ENCODE data around the gene LLPH. TPM values are rescaled to one million over a fixed set of nuclear protein-coding genes. Genes with fewer than 3 reads are reported as not detected.

The LLPH gene
- total RNA-seq, 2 experiments from 2014 or later: 25.6 to 26.0 TPM

- CTCF ChIA-PET: interaction anchor here (0.6 to 0.7 kb wide), 2 partner anchors 33 to 569 kb away, joined by 3 to 8 read pairs; no protein-coding TSS in a partner anchor
- Mint-ChIP-seq H3K27me3 (ENCODE audit: low read depth) (no peaks in the 10 kb centered on the region), H3K4me3 (no peak overlapping the region), H3K36me3 (ENCODE audit: low read depth) (peaks cover 50% of the 10 kb centered on the region), H3K27ac (no peak overlapping the region), H3K9me3 (peaks cover 17% of the 10 kb centered on the region), H3K4me1 (ENCODE audit: low read depth) (no peaks in the 10 kb centered on the region)
- DNase-seq: no peak
- intact Hi-C loops (cut with micrococcal nuclease): no loop called here
These were observed 8.8 kb upstream of the LLPH start for GRCh38 chr12:66139328-66139727.

- peaks cover 48% of the 10 kb centered on the region for H3K36me3 Mint-ChIP-seq (ENCODE audit: low read depth)
These were observed 7.4 kb upstream of the LLPH start for GRCh38 chr12:66137937-66138336.

GRCh38 chr12:66132408-66132807 lies 1.9 kb upstream of the LLPH start:
- Mint-ChIP-seq H3K9me3 (no peaks in the 10 kb centered on the region), H3K4me3 (no peak overlapping the region), H3K4me1 (ENCODE audit: low read depth) (peaks cover 40% of the 10 kb centered on the region), H3K27me3 (ENCODE audit: low read depth) (no peaks in the 10 kb centered on the region), H3K27ac (no peak overlapping the region), H3K36me3 (ENCODE audit: low read depth) (peaks cover 39% of the 10 kb centered on the region)
- no peak for DNase-seq
- intact Hi-C loops (cut with micrococcal nuclease): loop anchor here (5.0 kb wide), 2 partner anchors 575 to 1375 kb away; partner anchors contain the start of gene GNS
- CTCF ChIA-PET: interaction anchor here (0.6 to 2.6 kb wide), 2 partner anchors 10 to 13 kb away, joined by 4 to 11 read pairs; no protein-coding TSS in a partner anchor

More at GRCh38 chr12:66137937-66138336, 7.4 kb upstream of the LLPH start:
- Mint-ChIP-seq H3K4me3 (no peak overlapping the region), H3K27ac (peak overlapping the region; percentile 46), H3K9me3 (peaks cover 17% of the 10 kb centered on the region), H3K27me3 (ENCODE audit: low read depth) (no peaks in the 10 kb centered on the region), H3K4me1 (ENCODE audit: low read depth) (peaks cover under 1% of the 10 kb centered on the region)
- CTCF ChIA-PET: interaction anchor here (0.6 to 1.0 kb wide), 3 partner anchors 85 to 439 kb away, joined by 3 to 4 read pairs (median 4); no protein-coding TSS in a partner anchor
- intact Hi-C loops (cut with micrococcal nuclease): no loop called here
- DNase-seq: no peak

GRCh38 chr12:66131067-66131688 lies 628 bp upstream of the LLPH start:
- no peak for DNase-seq
- Mint-ChIP-seq H3K4me1 (ENCODE audit: low read depth) (peaks cover 50% of the 10 kb centered on the region), H3K4me3 (peak overlapping the region; percentile 96), H3K27me3 (ENCODE audit: low read depth) (no peaks in the 10 kb centered on the region), H3K27ac (peak overlapping the region; percentile 95), H3K36me3 (ENCODE audit: low read depth) (peaks cover 45% of the 10 kb centered on the region), H3K9me3 (no peaks in the 10 kb centered on the region)
- CTCF ChIA-PET: interaction anchor here (0.5 to 2.6 kb wide), 6 partner anchors 14 to 276 kb away, joined by 3 to 11 read pairs (median 4); no protein-coding TSS in a partner anchor
- intact Hi-C loops (cut with micrococcal nuclease): loop anchor here (1.0 to 5.0 kb wide), 6 partner anchors 66 to 1374 kb away; partner anchors contain the start of genes CAND1, GNS and LEMD3

GRCh38 chr12:66129934-66130266 lies 650 bp downstream of the LLPH start:
- H3K9me3 Mint-ChIP-seq: no peaks in the 10 kb centered on the region
- CTCF ChIA-PET: interaction anchor here (0.8 to 1.0 kb wide), 2 partner anchors 9 to 22 kb away, joined by 3 to 4 read pairs; no protein-coding TSS in a partner anchor
- H3K27me3 Mint-ChIP-seq (ENCODE audit: low read depth): no peaks in the 10 kb centered on the region
- DNase-seq: no peak
- H3K4me1 Mint-ChIP-seq (ENCODE audit: low read depth): peaks cover 59% of the 10 kb centered on the region
- intact Hi-C loops (cut with micrococcal nuclease): loop anchor here (1.0 to 5.0 kb wide), 9 partner anchors 39 to 1373 kb away; partner anchors contain the start of genes CAND1, GNS, LEMD3 and TMBIM4
- peak overlapping the region; percentile 96 for H3K4me3 Mint-ChIP-seq
- H3K27ac Mint-ChIP-seq: peak overlapping the region; percentile 95
- H3K36me3 Mint-ChIP-seq (ENCODE audit: low read depth): peaks cover 53% of the 10 kb centered on the region

- Mint-ChIP-seq H3K4me1 (ENCODE audit: low read depth) (peaks cover 59% of the 10 kb centered on the region), H3K27me3 (ENCODE audit: low read depth) (no peaks in the 10 kb centered on the region), H3K9me3 (no peaks in the 10 kb centered on the region), H3K4me3 (no peak overlapping the region), H3K36me3 (ENCODE audit: low read depth) (peaks cover 56% of the 10 kb centered on the region), H3K27ac (no peak overlapping the region)
- CTCF ChIA-PET: no interaction called here
- DNase-seq: no peak
- intact Hi-C loops (cut with micrococcal nuclease): no loop called here
These were observed 2.9 kb downstream of the LLPH start for GRCh38 chr12:66127650-66128049.

GRCh38 chr12:66120477-66120876 lies 10.1 kb downstream of the LLPH start:
- peaks cover 9% of the 10 kb centered on the region for H3K4me1 Mint-ChIP-seq (ENCODE audit: low read depth)
- CTCF ChIA-PET: no interaction called here
- no peak overlapping the region for H3K4me3 Mint-ChIP-seq
- peaks cover 34% of the 10 kb centered on the region for H3K36me3 Mint-ChIP-seq (ENCODE audit: low read depth)
- intact Hi-C loops (cut with micrococcal nuclease): no loop called here
- DNase-seq: no peak
- no peak overlapping the region for H3K27ac Mint-ChIP-seq
- H3K27me3 Mint-ChIP-seq (ENCODE audit: low read depth): no peaks in the 10 kb centered on the region
- H3K9me3 Mint-ChIP-seq: no peaks in the 10 kb centered on the region

- intact Hi-C loops (cut with micrococcal nuclease): no loop called here
- Mint-ChIP-seq H3K36me3 (ENCODE audit: low read depth) (peaks cover 28% of the 10 kb centered on the region), H3K4me3 (no peak overlapping the region), H3K4me1 (ENCODE audit: low read depth) (peaks cover 3% of the 10 kb centered on the region), H3K27me3 (ENCODE audit: low read depth) (no peaks in the 10 kb centered on the region), H3K9me3 (no peaks in the 10 kb centered on the region), H3K27ac (no peak overlapping the region)
- no peak for DNase-seq
- CTCF ChIA-PET: no interaction called here
These were observed 10.7 kb downstream of the LLPH start for GRCh38 chr12:66119870-66120241.

GRCh38 chr12:66119229-66119869 lies 11.2 kb downstream of the LLPH start:
- peaks cover 3% of the 10 kb centered on the region for H3K4me1 Mint-ChIP-seq (ENCODE audit: low read depth)
- peaks cover 24% of the 10 kb centered on the region for H3K36me3 Mint-ChIP-seq (ENCODE audit: low read depth)
- no peak overlapping the region for H3K4me3 Mint-ChIP-seq
- no peaks in the 10 kb centered on the region for H3K27me3 Mint-ChIP-seq (ENCODE audit: low read depth)
- no peaks in the 10 kb centered on the region for H3K9me3 Mint-ChIP-seq
- H3K27ac Mint-ChIP-seq: no peak overlapping the region
- no peak for DNase-seq
- intact Hi-C loops (cut with micrococcal nuclease): no loop called here
- CTCF ChIA-PET: no interaction called here

- CTCF ChIA-PET: interaction anchor here (0.6 kb wide), 1 partner anchor 1900 kb away, joined by 3 read pairs; no protein-coding TSS in a partner anchor
These were observed 12.2 kb downstream of the LLPH start for GRCh38 chr12:66118240-66118891.

GRCh38 chr12:66117242-66117641 lies 13.3 kb downstream of the LLPH start:
- DNase-seq: no peak
- intact Hi-C loops (cut with micrococcal nuclease): no loop called here
- CTCF ChIA-PET: interaction anchor here (0.8 kb wide), 1 partner anchor 10 kb away, joined by 3 read pairs; no protein-coding TSS in a partner anchor
- Mint-ChIP-seq H3K9me3 (no peaks in the 10 kb centered on the region), H3K27ac (no peak overlapping the region), H3K27me3 (ENCODE audit: low read depth) (no peaks in the 10 kb centered on the region), H3K4me3 (no peak overlapping the region), H3K36me3 (ENCODE audit: low read depth) (peaks cover 16% of the 10 kb centered on the region), H3K4me1 (ENCODE audit: low read depth) (peaks cover 4% of the 10 kb centered on the region)

More at GRCh38 chr12:66118240-66118891, 12.2 kb downstream of the LLPH start:
- H3K9me3 Mint-ChIP-seq: no peaks in the 10 kb centered on the region
- H3K4me1 Mint-ChIP-seq (ENCODE audit: low read depth): peaks cover 4% of the 10 kb centered on the region
- no peak overlapping the region for H3K4me3 Mint-ChIP-seq
- H3K27ac Mint-ChIP-seq: no peak overlapping the region
- H3K36me3 Mint-ChIP-seq (ENCODE audit: low read depth): peaks cover 17% of the 10 kb centered on the region
- H3K27me3 Mint-ChIP-seq (ENCODE audit: low read depth): no peaks in the 10 kb centered on the region
- no peak for DNase-seq
- intact Hi-C loops (cut with micrococcal nuclease): no loop called here

- H3K9me3 Mint-ChIP-seq: no peaks in the 10 kb centered on the region
- peaks cover 4% of the 10 kb centered on the region for H3K4me1 Mint-ChIP-seq (ENCODE audit: low read depth)
- intact Hi-C loops (cut with micrococcal nuclease): no loop called here
- H3K27ac Mint-ChIP-seq: no peak overlapping the region
- CTCF ChIA-PET: no interaction called here
- no peaks in the 10 kb centered on the region for H3K27me3 Mint-ChIP-seq (ENCODE audit: low read depth)
- H3K4me3 Mint-ChIP-seq: no peak overlapping the region
- H3K36me3 Mint-ChIP-seq (ENCODE audit: low read depth): peaks cover 10% of the 10 kb centered on the region
- DNase-seq: no peak
These were observed 15.4 kb downstream of the LLPH start for GRCh38 chr12:66115071-66115600.
